ENCODE measurements around the gene CACNB4.

The CACNB4 gene

GRCh38 chr2:151975460-151976414, 123.1 kb downstream of the CACNB4 start:
- no peak for DNase-seq (ENCODE audit: low read depth)

GRCh38 chr2:151974988-151975387, 123.9 kb downstream of the CACNB4 start:
- DNase-seq (ENCODE audit: low read depth) = no peak

DNA sequence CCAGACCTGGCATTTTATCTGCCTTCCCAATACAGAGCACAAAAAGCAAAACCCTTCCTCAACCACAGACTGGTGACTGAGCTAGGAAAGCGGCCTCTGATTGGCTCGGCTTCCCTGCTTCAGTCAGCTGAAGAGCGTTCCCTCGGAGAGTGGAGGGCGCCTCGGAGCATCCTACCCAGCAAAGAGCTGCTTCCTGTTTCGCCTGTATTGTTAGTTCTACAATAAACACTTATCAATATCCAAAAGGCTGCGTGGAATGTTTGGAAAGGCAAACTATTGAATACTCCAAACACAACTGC, 125.0 kb downstream of the CACNB4 start:
- no peak for DNase-seq (ENCODE audit: low read depth)

DNA sequence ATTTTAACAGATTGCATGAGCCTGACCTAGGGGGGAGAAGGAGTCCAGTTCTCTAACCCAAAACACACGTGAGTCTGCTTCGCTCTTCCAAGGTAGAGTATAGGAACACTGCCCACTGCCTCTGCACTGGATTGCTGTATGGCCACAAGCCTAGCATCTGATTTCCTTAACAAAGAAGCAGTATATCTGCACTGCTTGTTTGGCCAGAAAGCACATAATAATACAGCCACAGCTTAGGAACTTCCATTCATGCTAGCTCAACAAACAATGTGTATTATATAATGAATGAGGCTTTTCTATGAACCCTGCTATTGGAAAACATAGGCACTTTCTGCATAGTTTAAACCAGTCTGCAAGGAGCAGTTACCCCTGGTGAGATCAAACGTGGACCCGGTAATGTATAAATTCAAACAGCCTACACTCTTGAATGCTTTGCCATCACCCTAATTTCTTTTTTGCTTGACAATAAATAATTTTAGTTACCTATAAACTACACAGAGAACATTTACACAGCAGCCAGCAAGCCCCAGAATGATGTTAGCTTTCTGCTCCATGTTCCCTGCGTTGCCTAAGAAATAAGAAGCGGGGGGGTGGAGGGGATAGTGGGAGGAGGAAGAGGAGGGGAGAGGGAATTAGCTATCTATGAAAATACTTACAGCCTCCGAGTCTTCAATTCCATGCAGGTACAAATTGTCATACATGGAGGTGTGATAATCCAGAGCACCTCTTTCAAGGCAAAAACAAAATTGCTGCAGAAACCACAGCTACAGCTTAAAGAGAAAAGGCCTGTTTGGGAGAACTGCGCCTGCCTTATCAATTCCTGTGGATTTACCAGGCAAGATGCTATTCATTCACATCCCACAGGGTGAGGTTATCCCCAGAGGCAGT, 125.6 kb downstream of the CACNB4 start:
- DNase-seq (ENCODE audit: low read depth) = no peak

DNA sequence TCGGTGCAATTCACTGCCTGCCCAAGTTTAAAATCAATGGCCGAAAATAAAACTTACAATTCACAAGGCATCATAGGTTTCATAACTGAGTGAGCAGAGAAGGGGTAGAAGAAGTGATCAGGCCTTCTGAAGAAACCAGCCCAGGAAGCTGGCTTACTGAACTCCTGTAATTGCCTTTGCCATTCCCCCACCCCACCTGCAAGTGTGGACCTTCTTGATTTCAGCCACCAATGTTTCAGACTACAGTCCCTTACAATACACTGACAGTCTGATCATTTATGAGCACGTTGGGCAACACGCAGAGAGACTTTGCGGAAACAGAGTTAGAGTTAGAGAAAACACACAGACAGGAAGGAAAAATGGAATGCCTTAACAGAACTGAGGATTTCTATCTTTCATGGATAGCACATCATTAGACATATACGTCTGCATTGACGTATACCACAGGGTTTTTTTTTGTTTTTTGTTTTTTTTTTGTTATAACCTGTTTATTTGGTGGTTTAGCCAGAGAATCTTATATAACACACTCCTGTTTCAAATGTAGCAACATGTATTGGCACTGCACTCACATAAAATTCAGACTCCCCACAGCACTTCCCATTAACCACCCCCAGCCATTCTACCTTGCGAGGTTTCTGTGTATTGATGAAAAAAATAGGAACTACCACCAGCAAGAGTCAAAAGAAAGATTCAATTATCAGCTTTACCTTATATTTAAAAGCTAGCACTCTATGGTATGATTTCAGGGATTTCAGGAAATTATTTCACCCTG, 126.4 kb downstream of the CACNB4 start:
- no peak for DNase-seq (ENCODE audit: low read depth)

DNA sequence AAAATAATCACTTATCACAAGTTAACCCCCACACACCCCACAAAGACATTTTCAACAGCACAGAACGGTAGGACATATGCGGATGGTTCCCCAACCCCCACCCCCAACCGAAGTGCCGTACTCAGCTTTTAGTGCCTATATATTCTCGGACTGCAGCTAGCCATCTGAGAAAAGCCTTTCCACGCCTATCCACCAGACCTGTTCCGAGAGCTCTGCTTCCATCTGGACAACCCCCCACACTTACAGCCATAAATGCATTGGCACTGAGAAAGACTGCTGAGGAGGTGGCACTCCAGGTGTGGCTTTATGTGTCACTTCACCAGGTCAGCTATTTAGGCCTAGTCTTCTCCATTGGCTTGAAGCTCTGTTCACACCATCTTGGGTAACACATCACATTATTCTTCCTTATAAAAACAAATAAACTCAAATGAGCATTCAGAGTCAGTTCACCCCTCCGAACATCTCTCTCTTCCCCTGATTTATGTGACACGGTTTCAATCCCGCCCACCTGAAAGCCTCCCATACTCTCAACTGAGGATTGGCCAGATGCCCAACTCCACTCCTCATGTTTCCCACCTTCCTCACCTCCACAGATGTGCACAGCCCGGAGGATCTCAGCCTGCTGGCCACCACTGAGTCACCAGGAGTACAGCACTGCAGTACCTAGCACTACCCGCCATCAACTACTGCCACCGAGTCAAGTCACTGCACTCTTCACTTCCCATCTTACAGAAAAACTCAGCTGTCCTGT, 127.4 kb downstream of the CACNB4 start:
- DNase-seq (ENCODE audit: low read depth) = no peak

DNA sequence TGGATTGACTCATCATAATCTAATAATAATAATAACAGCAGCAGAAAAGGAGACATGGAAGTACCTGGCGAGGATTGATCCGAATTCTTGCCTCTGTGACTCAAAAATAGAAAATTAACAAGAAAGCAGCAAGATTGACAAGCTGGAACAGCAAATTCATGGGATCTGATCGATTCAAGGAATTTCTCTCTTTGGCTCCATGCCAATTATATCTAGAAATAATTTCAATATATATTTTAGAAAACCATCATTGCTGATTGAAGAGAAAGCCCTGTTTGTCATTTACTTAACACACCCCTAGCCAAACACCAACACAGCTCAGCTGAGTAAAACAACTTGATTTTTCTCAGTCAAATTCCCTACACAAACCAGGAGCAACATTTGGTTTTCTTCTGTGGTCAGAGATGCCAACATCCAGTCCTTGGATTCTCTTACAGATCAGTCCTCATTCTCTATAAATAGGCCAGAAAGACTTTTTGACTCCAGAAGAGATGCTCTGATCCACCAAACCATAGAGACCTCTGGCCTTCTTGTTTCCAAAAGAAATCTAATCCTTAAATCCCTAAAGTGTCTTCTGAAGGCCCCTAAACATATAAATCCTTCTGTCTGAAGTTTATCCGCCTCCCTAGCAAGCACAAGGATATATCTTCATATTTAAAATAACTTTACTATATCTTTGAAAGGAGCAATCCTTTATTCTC, 129.9 kb downstream of the CACNB4 start:
- no peak for DNase-seq (ENCODE audit: low read depth)

DNA sequence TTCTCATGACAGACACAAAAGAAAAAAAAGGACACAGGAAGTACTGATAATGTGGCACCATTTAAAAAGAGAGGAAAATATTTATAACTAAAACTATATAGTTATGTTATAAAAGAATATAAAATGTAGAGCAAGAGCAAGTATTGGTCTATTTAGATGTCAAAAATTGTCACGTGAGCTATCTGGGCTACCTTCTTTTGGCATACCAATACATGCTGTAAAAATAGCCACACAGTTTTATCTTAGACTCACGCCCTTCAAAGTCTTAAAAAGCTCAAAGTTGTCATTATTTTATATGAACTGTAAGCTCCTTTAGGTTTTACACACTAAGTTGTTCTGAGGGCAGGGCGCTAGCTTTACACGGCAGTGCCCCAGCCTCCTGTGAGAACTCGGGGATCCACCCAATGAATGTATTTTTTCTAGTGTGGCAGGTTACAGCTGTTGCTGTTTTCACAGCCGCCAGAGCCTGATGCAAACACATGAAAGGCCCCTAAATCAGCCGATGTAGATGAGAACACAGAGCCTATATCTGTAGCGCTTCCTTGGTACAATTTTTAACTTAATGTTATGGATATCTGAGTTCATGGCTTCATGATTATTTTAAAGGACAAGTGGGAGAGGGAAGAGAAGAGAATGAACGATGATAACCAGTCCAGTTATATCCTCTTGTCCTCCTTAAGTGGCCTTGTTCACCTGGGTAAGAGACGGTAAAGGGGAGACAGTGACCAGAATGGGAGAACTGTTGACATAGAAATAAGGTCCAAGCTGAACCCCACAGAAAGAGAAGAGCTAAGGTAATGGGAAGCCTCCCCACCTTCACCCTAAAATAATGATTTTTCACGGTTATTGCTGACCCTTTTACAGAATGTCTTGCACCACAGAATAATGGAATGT, 130.8 kb downstream of the CACNB4 start:
- DNase-seq (ENCODE audit: low read depth) = no peak

GRCh38 chr2:151965884-151966283, 133.0 kb downstream of the CACNB4 start:
- no peak for DNase-seq (ENCODE audit: low read depth)

DNA sequence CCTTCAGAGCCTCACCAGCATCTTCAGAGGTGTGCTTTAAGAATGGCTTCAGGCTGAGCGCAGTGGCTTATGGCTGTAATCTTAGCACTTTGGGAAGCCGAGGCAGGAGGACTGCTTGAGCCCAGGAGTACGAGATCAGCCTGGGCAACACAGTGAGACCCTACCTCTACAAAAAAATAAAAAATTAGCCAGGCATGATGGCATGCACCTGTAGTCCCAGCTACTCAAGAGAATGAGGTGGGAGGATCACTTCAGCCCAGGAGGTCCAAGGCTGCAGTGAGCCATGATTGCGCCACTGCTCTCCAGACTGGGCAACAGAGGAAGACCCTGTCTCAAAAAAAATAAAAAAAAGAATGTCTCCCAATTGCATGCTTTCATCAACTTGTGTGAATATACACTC, 137.3 kb downstream of the CACNB4 start:
- no peak for DNase-seq (ENCODE audit: low read depth)

- no peak for DNase-seq (ENCODE audit: low read depth)
Measured at GRCh38 chr2:151959238-151959637, 139.6 kb downstream of the CACNB4 start.

DNA sequence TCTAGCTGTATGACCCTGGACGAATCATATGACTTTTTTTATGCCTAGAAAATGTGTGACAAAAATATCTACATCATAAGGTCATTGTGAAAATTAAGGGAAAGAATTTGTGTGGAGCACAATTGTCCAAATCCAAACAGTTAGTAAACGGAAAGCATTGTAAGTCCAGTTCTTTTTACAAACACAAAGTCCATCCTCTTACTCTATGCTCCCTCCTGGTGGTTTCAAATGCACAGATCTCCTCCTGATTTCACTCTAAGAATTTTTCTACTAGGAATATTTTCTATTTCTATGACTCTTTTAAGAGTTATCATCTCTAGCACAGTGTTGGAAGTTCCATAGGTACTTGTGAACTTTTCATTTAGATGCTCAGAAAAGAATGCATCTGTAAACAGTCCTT, 145.4 kb downstream of the CACNB4 start:
- no peak for DNase-seq (ENCODE audit: low read depth)

DNA sequence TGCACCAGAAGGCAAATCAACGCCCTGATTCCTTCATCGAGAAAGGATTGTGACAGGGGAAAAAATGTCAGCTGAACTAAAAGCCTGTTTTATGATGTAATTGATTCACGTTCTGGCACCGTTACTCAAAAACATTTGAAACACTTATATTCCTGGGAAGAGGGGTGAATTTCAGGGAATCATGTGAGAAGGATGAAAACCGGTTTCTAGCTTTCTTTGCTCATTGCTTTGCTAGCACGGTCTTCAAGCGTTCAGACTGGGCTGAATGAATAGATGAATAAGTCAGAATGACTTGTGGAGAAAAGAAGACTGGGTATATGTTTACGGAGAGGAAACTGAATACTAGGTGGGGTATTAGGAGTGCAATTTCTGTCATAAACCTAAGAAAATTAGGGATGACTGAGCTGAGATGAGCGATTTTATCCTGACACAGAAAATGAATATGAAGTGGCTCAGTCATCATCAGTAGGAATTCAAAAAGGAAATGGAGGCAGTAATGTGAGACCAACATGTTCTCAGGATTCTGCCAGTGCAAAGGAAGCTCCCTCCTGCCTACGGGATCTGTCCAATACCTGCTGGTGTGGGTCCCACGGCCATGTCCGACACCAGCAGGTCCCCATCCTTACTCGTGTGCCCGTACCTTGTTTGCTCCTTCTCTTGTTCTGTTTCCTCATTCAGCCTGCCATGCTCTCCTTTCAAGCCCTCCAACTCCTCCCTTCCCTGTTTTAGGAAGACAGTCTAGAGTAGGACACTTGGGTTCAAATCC, 146.0 kb downstream of the CACNB4 start:
- no peak for DNase-seq (ENCODE audit: low read depth)

DNA sequence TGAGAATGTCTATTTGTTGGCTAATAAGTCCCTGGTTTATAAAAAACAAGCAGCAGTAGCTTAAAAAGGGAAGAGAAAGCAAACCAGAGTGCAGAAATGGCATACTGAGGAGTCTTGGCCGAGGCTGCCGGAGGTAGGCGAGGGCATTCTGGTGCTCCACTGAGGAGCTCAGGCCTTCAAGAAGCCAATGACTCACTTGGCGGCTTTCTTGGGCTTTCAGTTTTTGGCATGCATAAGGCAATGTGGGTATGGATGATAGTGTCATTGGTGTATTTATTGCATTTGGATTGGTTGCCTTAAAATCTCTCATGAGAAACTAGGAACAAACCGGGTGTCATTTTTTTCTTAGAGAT, 151.1 kb downstream of the CACNB4 start:
- no peak for DNase-seq (ENCODE audit: low read depth)

- no peak for DNase-seq (ENCODE audit: low read depth)
Measured at GRCh38 chr2:151946899-151947812, 151.7 kb downstream of the CACNB4 start.

DNA sequence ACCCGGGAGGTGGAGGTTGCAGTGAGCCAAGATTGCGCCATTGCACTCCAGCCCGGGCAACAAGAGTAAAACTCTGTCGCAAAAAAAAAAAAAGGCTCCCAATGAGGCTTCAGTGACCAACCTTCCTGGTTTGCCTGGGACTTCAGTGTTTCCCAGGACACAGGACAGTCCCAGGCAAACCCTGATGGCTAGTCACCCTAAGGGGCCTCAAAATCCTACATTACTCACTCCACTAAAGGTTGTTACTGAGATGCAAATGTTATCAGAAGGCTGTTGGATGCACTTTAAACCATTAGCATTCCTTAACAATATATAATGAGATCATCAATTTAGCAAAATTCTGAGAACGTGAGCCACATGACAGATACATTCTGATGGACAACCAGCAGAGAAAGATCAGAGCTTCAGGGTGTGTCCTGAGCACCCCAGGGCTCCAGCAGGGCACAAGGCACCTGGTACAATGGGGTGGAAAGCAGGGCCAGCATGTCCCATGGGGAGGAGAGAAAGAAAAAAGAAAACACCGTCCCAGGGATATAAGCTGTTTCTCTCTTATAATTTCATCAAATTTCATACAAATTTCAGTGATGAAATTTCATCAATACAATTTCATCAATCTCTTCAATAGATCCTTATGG, 152.5 kb downstream of the CACNB4 start:
- DNase-seq (ENCODE audit: low read depth) = no peak

DNA sequence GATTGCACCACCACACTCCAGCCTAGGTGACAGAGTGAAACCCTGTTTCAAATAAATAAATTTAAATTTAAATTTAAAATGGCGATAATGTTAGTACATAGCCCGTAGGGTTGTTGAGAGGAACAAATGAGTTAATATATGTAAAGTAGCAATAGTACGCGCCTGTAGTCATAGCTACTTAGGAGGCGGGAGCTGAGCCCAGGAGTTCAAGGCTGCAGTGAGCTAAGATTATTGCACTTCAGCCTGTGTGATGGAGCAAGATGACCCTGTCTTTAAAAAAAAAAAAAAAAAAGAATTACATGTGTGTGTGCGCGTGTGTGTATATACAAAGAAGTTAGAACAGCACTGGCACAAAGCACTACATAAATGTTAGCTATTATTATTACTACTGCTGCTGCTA, 153.2 kb downstream of the CACNB4 start:
- no peak for DNase-seq (ENCODE audit: low read depth)

- no peak for DNase-seq (ENCODE audit: low read depth)
Measured at GRCh38 chr2:151945186-151945585, 153.7 kb downstream of the CACNB4 start.

Measured in HS-5 (cell line).